Measurements from ENCODE around the gene NUTF2.
"Not testable (repeated sequence)": the region's sequence is repeated elsewhere in the genome, so short reads cannot be mapped to it uniquely, and the experiment has no call there.

Gene NUTF2

GRCh38 chr16:67862623-67863583, 16.2 kb downstream of the NUTF2 start:
- DNase-seq (ENCODE audit: low read depth), result peak; percentile 89

GRCh38 chr16:67864044-67864443, 17.3 kb downstream of the NUTF2 start:
- DNase-seq (ENCODE audit: low read depth); H3K4me3 ChIP-seq (ENCODE audit: control insufficient read depth, low read depth, low read length): not testable (repeated sequence)

More at GRCh38 chr16:67862623-67863583, 16.2 kb downstream of the NUTF2 start:
- H3K4me3 ChIP-seq (ENCODE audit: control insufficient read depth, low read depth, low read length), result no peak overlapping the region
- TF ChIP-seq CTCF (conservative IDR thresholded peaks at IDR 0.05; ENCODE audit: control insufficient read depth, insufficient read depth, low read depth, low read length), result no peak

GRCh38 chr16:67864594-67864993, 17.9 kb downstream of the NUTF2 start:
- no peak overlapping the region for H3K4me3 ChIP-seq (ENCODE audit: control insufficient read depth, low read depth, low read length)
- no peak for TF ChIP-seq CTCF (conservative IDR thresholded peaks at IDR 0.05; ENCODE audit: control insufficient read depth, insufficient read depth, low read depth, low read length)
- no peak for DNase-seq (ENCODE audit: low read depth)

- peak; percentile 61 for DNase-seq (ENCODE audit: low read depth)
- H3K4me3 ChIP-seq (ENCODE audit: control insufficient read depth, low read depth, low read length), result no peak overlapping the region
- TF ChIP-seq CTCF (conservative IDR thresholded peaks at IDR 0.05; ENCODE audit: control insufficient read depth, insufficient read depth, low read depth, low read length), result peak; percentile 48
Observed at GRCh38 chr16:67865318-67865717, 18.6 kb downstream of the NUTF2 start.

- H3K4me3 ChIP-seq (ENCODE audit: control insufficient read depth, low read depth, low read length), result no peak overlapping the region
- no peak for DNase-seq (ENCODE audit: low read depth)
- TF ChIP-seq CTCF (conservative IDR thresholded peaks at IDR 0.05; ENCODE audit: control insufficient read depth, insufficient read depth, low read depth, low read length), result no peak
Observed at GRCh38 chr16:67868290-67868689, 21.6 kb downstream of the NUTF2 start.

- DNase-seq (ENCODE audit: low read depth), result no peak
- TF ChIP-seq CTCF (conservative IDR thresholded peaks at IDR 0.05; ENCODE audit: control insufficient read depth, insufficient read depth, low read depth, low read length), result no peak
- no peak overlapping the region for H3K4me3 ChIP-seq (ENCODE audit: control insufficient read depth, low read depth, low read length)
Observed at GRCh38 chr16:67869653-67870052, 22.9 kb downstream of the NUTF2 start.

- DNase-seq (ENCODE audit: low read depth), result no peak
- H3K4me3 ChIP-seq (ENCODE audit: control insufficient read depth, low read depth, low read length), result no peak overlapping the region
- no peak for TF ChIP-seq CTCF (conservative IDR thresholded peaks at IDR 0.05; ENCODE audit: control insufficient read depth, insufficient read depth, low read depth, low read length)
Observed at GRCh38 chr16:67871256-67871655, 24.5 kb downstream of the NUTF2 start.
